ENCODE data around the gene NOTCH1.

DNA sequence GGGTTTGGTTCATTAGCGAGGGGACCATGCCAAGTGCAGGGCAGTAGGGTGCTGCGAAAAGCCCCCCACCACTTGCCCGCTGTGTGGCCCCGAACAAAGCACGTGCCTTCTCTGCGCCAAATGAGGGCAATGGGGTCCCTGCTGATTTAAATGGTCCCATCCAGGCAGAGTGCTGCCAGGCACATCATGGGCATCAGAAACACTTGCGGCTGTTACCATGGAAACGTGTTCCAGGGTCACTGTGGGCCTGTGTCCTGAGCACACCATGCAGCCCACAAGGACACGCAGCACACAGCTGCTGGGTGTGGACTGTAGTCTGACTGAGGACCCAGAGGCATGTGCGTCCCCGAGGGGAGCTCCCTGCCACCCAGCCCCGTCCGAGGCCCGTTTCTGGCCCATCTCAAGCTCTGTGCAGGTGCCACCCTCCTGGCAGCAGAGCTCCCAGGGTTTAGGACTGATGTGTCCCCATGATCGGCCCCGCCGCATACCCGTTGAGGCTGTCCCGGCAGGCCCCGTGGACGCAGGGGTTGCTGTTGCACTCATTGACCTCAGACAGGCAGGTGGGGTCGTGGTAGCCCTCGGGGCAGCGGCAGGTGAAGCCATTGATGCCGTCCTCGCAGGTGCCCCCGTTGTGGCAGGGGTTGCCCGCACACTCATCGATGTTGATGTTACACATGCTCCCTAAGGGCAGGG, 31.7 kb downstream of the NOTCH1 start:
- TF ChIP-seq, protein P1, sequence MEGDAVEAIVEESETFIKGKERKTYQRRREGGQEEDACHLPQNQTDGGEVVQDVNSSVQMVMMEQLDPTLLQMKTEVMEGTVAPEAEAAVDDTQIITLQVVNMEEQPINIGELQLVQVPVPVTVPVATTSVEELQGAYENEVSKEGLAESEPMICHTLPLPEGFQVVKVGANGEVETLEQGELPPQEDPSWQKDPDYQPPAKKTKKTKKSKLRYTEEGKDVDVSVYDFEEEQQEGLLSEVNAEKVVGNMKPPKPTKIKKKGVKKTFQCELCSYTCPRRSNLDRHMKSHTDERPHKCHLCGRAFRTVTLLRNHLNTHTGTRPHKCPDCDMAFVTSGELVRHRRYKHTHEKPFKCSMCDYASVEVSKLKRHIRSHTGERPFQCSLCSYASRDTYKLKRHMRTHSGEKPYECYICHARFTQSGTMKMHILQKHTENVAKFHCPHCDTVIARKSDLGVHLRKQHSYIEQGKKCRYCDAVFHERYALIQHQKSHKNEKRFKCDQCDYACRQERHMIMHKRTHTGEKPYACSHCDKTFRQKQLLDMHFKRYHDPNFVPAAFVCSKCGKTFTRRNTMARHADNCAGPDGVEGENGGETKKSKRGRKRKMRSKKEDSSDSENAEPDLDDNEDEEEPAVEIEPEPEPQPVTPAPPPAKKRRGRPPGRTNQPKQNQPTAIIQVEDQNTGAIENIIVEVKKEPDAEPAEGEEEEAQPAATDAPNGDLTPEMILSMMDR (IDR thresholded peaks at IDR 0.05): no peak
- no peak for TF ChIP-seq POLR2A (IDR thresholded peaks at IDR 0.05)

All from thyroid gland (tissue), 4 donors.